Measurements from ENCODE around the gene PAK6. TPM values are rescaled to one million over a fixed set of nuclear protein-coding genes. Genes with fewer than 3 reads are reported as not detected.
A peak's percentile ranks its signal among the peaks of the same experiment; 100 is the strongest.

Gene PAK6
- polyA plus RNA-seq, 2 of the 4 experiments (the other 2 are of a cell fraction) = 0.10 to 0.16 TPM

- TF ChIP-seq CEBPB (IDR thresholded peaks at IDR 0.05) (no peak), SREBF2 (IDR thresholded peaks at IDR 0.05) (no peak), TFCP2L1 (CRISPR knock-in tag; IDR thresholded peaks at IDR 0.05) (no peak)
Observed at GRCh38 chr15:40266828-40267304, 28.0 kb downstream of the PAK6 start (continued).

GRCh38 chr15:40267670-40268069 is 28.8 kb downstream of the PAK6 start:
- ATAC-seq (no peak), FAIRE-seq (no peak), DNase-seq (ENCODE audit: low read depth in 1 of 2, low spot score in 1 of 2) (no peak)
- ChIA-PET POLR2A (no interaction called here), CTCF (interaction anchor here (1.1 to 19.7 kb wide), 6 partner anchors 7 to 224 kb away, joined by 3 to 658 read pairs (median 4); no protein-coding TSS in a partner anchor)
- no peaks in the 10 kb centered on the region for H3K9me3 ChIP-seq
- no peak overlapping the region for H3K4me3 ChIP-seq
- H3K27ac ChIP-seq = peak overlapping the region in 1 of 2 experiments; percentile 85; a peak in 2 of 6 replicates
- 69% methylated on average over 3 of the region's 4 CpGs for WGBS (ENCODE audit: missing lambda C conversion rate)
- peaks cover 19% of the 10 kb centered on the region for H3K4me1 ChIP-seq
- no peak for TF ChIP-seq RCOR1 (IDR thresholded peaks at IDR 0.05; ENCODE audit: low read depth, low read length)
- TF ChIP-seq MAX (IDR thresholded peaks at IDR 0.05) = no peak
- TF ChIP-seq NFE2L2 (conservative IDR thresholded peaks at IDR 0.05; ENCODE audit: low read length) = no peak
- no peak for TF ChIP-seq POLR2AphosphoS2 (conservative IDR thresholded peaks at IDR 0.05; ENCODE audit: low read length)
- no peak for TF ChIP-seq SREBF2 (IDR thresholded peaks at IDR 0.05)
- TF ChIP-seq CEBPB (IDR thresholded peaks at IDR 0.05) = no peak
- no peak for TF ChIP-seq MAZ (IDR thresholded peaks at IDR 0.05; ENCODE audit: borderline replicate concordance, low read depth, low read length)
- TF ChIP-seq ELK1 (IDR thresholded peaks at IDR 0.05; ENCODE audit: low read depth, low read length) = no peak
- TF ChIP-seq RAD21 (conservative IDR thresholded peaks at IDR 0.05 in 1 of 2, IDR thresholded peaks at IDR 0.05 in 1 of 2) = no peak
- TF ChIP-seq GATA3 (IDR thresholded peaks at IDR 0.05; ENCODE audit: borderline replicate concordance) = no peak
- TF ChIP-seq PHF8 (IDR thresholded peaks at IDR 0.05; ENCODE audit: borderline replicate concordance, low read depth) = no peak
- no peak for TF ChIP-seq POLR2A (IDR thresholded peaks at IDR 0.05; ENCODE audit: low read length)
- TF ChIP-seq ATOH8 (CRISPR knock-in tag; IDR thresholded peaks at IDR 0.05; ENCODE audit: low read depth) = no peak
- no peak overlapping the region; the same call in 2 of the 3 replicates for H3K4me2 ChIP-seq

- no peak for FAIRE-seq
- CTCF ChIA-PET = interaction anchor here (1.1 to 19.7 kb wide), 8 partner anchors 6 to 229 kb away, joined by 4 to 658 read pairs (median 54); partner anchors contain the start of gene PAK6
Observed at GRCh38 chr15:40269604-40270003, 30.7 kb downstream of the PAK6 start.

More at GRCh38 chr15:40269604-40270003, 30.7 kb downstream of the PAK6 start:
- no peak for DNase-seq (ENCODE audit: low read depth in 1 of 2, low spot score in 1 of 2)
- no peak for ATAC-seq
- Histone ChIP-seq H3K9me3 (no peaks in the 10 kb centered on the region), H3K27ac (no peak overlapping the region), H3K4me1 (peaks cover 19% of the 10 kb centered on the region), H3K4me3 (no peak overlapping the region), H3K4me2 (no peak overlapping the region)
- TF ChIP-seq NR3C1 (IDR thresholded peaks at IDR 0.05) (no peak), POLR2A (IDR thresholded peaks at IDR 0.05; ENCODE audit: low read length) (no peak), HMGXB4 (CRISPR knock-in tag; IDR thresholded peaks at IDR 0.05; ENCODE audit: borderline replicate concordance) (no peak), HDAC2 (IDR thresholded peaks at IDR 0.05) (no peak), JUN (IDR thresholded peaks at IDR 0.05) (no peak), FOXS1 (CRISPR knock-in tag; IDR thresholded peaks at IDR 0.05) (no peak), CBX8 (IDR thresholded peaks at IDR 0.05) (no peak), CHD4 (IDR thresholded peaks at IDR 0.05; ENCODE audit: borderline replicate concordance) (no peak), NFE2L2 (conservative IDR thresholded peaks at IDR 0.05; ENCODE audit: low read length) (no peak), RCOR1 (IDR thresholded peaks at IDR 0.05; ENCODE audit: low read depth, low read length) (no peak), POLR2AphosphoS2 (conservative IDR thresholded peaks at IDR 0.05; ENCODE audit: low read length) (no peak), KDM5A (IDR thresholded peaks at IDR 0.05) (no peak), CEBPB (IDR thresholded peaks at IDR 0.05) (no peak), CTCF (IDR thresholded peaks at IDR 0.05) (no peak), MYC (IDR thresholded peaks at IDR 0.05; ENCODE audit: borderline replicate concordance, low read length) (no peak), GATA3 (IDR thresholded peaks at IDR 0.05; ENCODE audit: borderline replicate concordance) (no peak)
- WGBS (ENCODE audit: missing lambda C conversion rate) = 54% methylated on average over 2 of the region's 4 CpGs
- POLR2A ChIA-PET = no interaction called here
